SK-N-SH treated with all-trans-retinoic acid at 6 μM for 48 hours (cell line): ENCODE results near the gene PSMB5.

Source experiments
- ATAC-seq: fragments of 200-7000 bp; cut with Tn5 transposase; 3 replicates; pipeline ENCODE4 v1.9.1; 2020; ENCODE audit warnings: mild to moderate bottlenecking, moderate library complexity
- ARNTL ChIP-seq: fragments of 450-650 bp; formaldehyde crosslinking; IDR thresholded peaks from 2 replicates; pipeline ENCODE4 v1.5.0; 2020; ENCODE audit warnings: low read depth, mild to moderate bottlenecking, moderate library complexity, borderline replicate concordance
- ESRRG ChIP-seq: fragments of 250-450 bp; sonication (Bioruptor Pico); IDR thresholded peaks from 2 replicates; pipeline ENCODE4 v1.6.1; 2021; ENCODE audit warnings: mild to moderate bottlenecking
- GLIS3 ChIP-seq: fragments of 250-450 bp; sonication (Bioruptor Pico); IDR thresholded peaks from 2 replicates; pipeline ENCODE4 v1.5.0; 2020; ENCODE audit warnings: mild to moderate bottlenecking, moderate library complexity
- OSR1 ChIP-seq: fragments of 250-450 bp; sonication (Bioruptor Pico); IDR thresholded peaks from 2 replicates; pipeline ENCODE4 v1.8.0; 2022; ENCODE audit warnings: moderate library complexity, mild to moderate bottlenecking, inconsistent platforms
- RARB ChIP-seq: fragments of 250-450 bp; sonication (Bioruptor Pico); IDR thresholded peaks from 2 replicates; pipeline ENCODE4 v1.8.0; 2021; ENCODE audit warnings: mild to moderate bottlenecking, moderate library complexity
- SNAI2 ChIP-seq: fragments of 250-450 bp; sonication (Bioruptor Pico); IDR thresholded peaks from 2 replicates; pipeline ENCODE4 v1.5.0; 2020; ENCODE audit warnings: mild to moderate bottlenecking, moderate library complexity
- TCF4 ChIP-seq: fragments of 250-450 bp; sonication (Bioruptor Pico); IDR thresholded peaks from 2 replicates; pipeline ENCODE4 v1.8.0; 2021; ENCODE audit warnings: mild to moderate bottlenecking, moderate library complexity, borderline replicate concordance
- TOX ChIP-seq: fragments of 250-450 bp; sonication (Bioruptor Pico); IDR thresholded peaks from 2 replicates; pipeline ENCODE4 v1.8.0; 2021; ENCODE audit warnings: mild to moderate bottlenecking, moderate library complexity, borderline replicate concordance
- ZC3H10 ChIP-seq: fragments of 250-450 bp; sonication (Bioruptor Pico); IDR thresholded peaks from 2 replicates; pipeline ENCODE4 v1.5.1; 2021; ENCODE audit warnings: mild to moderate bottlenecking, moderate library complexity
- ZFP3 ChIP-seq: fragments of 250-450 bp; sonication (Bioruptor Pico); IDR thresholded peaks from 2 replicates; pipeline ENCODE4 v1.5.0; 2020; ENCODE audit warnings: mild to moderate bottlenecking, moderate library complexity
- ZFP30 ChIP-seq: fragments of 450-650 bp; formaldehyde crosslinking; IDR thresholded peaks from 2 replicates; pipeline ENCODE4 v1.5.0; 2022; ENCODE audit warnings: mild to moderate bottlenecking, moderate library complexity
- ZNF565 ChIP-seq: fragments of 450-650 bp; formaldehyde crosslinking; conservative IDR thresholded peaks from 2 replicates; pipeline ENCODE4 v1.5.0; 2020; ENCODE audit warnings: low read depth, mild to moderate bottlenecking, moderate library complexity
- ZNF70 ChIP-seq: fragments of 450-650 bp; formaldehyde crosslinking; IDR thresholded peaks from 2 replicates; pipeline ENCODE4 v1.5.0; 2020; ENCODE audit warnings: mild to moderate bottlenecking, moderate library complexity
- ZNF8 ChIP-seq: fragments of 450-650 bp; formaldehyde crosslinking; IDR thresholded peaks from 2 replicates; pipeline ENCODE4 v1.5.0; 2020; ENCODE audit warnings: mild to moderate bottlenecking, moderate library complexity
- TF ChIP-seq, protein P1 (sequence below): fragments of 250-450 bp; sonication (Bioruptor Pico); IDR thresholded peaks from 2 replicates; pipeline ENCODE4 v1.5.0; 2020; ENCODE audit warnings: mild to moderate bottlenecking, moderate library complexity
- TF ChIP-seq, protein P2 (sequence below): fragments of 250-450 bp; sonication (Bioruptor Pico); IDR thresholded peaks from 2 replicates; pipeline ENCODE4 v1.8.0; 2020; ENCODE audit warnings: mild to moderate bottlenecking, moderate library complexity, borderline replicate concordance
- TF ChIP-seq, protein P3 (sequence below): fragments of 250-450 bp; sonication (Bioruptor Pico); IDR thresholded peaks from 2 replicates; pipeline ENCODE4 v1.5.1; 2021; ENCODE audit warnings: mild to moderate bottlenecking, moderate library complexity

The PSMB5 gene

DNA sequence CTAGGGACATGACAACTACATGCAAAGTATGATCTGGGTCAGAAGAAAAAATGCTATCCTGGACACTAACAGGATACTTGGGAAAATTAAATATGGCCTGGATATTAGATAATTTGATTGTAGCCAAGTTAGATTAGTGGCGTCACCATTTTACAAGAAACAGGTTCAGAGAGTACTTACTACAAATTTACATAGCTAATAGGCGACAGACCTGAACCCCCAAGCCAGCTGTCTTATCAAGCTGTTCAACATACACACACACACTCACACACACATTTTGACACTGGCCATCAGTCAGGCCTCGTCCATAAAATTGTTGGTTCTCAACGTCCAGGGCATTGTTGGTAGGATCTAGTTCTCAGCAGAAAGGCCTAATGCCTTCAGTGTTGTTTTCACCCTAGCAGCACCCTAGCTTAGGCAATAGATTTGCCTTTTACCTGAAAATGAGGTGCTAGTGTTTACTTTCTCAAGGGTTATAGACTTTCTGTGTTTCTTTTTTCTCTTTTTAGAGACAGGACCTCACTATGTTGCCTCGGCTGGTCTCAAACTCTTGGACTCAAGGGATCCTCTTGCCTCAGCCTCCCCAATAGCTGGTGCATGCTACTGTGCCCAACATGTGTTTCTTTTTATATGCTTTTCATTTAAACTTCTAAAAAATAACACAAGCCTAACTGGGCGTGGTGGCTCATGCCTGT lies 21.5 kb downstream of the PSMB5 start:
- peak; percentile 29; the same call in 1 of the 3 replicates for ATAC-seq
- no peak for TF ChIP-seq ESRRG (CRISPR knock-in tag)
- TF ChIP-seq, protein P1, sequence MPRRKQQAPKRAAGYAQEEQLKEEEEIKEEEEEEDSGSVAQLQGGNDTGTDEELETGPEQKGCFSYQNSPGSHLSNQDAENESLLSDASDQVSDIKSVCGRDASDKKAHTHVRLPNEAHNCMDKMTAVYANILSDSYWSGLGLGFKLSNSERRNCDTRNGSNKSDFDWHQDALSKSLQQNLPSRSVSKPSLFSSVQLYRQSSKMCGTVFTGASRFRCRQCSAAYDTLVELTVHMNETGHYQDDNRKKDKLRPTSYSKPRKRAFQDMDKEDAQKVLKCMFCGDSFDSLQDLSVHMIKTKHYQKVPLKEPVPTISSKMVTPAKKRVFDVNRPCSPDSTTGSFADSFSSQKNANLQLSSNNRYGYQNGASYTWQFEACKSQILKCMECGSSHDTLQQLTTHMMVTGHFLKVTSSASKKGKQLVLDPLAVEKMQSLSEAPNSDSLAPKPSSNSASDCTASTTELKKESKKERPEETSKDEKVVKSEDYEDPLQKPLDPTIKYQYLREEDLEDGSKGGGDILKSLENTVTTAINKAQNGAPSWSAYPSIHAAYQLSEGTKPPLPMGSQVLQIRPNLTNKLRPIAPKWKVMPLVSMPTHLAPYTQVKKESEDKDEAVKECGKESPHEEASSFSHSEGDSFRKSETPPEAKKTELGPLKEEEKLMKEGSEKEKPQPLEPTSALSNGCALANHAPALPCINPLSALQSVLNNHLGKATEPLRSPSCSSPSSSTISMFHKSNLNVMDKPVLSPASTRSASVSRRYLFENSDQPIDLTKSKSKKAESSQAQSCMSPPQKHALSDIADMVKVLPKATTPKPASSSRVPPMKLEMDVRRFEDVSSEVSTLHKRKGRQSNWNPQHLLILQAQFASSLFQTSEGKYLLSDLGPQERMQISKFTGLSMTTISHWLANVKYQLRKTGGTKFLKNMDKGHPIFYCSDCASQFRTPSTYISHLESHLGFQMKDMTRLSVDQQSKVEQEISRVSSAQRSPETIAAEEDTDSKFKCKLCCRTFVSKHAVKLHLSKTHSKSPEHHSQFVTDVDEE (CRISPR knock-in tag) = no peak
- TF ChIP-seq TCF4 = peak; percentile 79; the same call in 1 of the 2 replicates
- 0 out of 2 replicates have a peak, but pooled peaks have one; percentile 20 for TF ChIP-seq ZNF70 (CRISPR knock-in tag)
- TF ChIP-seq ZFP3 (CRISPR knock-in tag) = no peak
- no peak for TF ChIP-seq OSR1 (CRISPR knock-in tag)
- no peak for TF ChIP-seq ZFP30 (CRISPR knock-in tag)
- TF ChIP-seq TOX (CRISPR knock-in tag) = no peak
- TF ChIP-seq, protein P2, sequence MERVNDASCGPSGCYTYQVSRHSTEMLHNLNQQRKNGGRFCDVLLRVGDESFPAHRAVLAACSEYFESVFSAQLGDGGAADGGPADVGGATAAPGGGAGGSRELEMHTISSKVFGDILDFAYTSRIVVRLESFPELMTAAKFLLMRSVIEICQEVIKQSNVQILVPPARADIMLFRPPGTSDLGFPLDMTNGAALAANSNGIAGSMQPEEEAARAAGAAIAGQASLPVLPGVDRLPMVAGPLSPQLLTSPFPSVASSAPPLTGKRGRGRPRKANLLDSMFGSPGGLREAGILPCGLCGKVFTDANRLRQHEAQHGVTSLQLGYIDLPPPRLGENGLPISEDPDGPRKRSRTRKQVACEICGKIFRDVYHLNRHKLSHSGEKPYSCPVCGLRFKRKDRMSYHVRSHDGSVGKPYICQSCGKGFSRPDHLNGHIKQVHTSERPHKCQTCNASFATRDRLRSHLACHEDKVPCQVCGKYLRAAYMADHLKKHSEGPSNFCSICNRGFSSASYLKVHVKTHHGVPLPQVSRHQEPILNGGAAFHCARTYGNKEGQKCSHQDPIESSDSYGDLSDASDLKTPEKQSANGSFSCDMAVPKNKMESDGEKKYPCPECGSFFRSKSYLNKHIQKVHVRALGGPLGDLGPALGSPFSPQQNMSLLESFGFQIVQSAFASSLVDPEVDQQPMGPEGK (CRISPR knock-in tag) = no peak
- TF ChIP-seq, all 23 proteins: peak for 2

DNA sequence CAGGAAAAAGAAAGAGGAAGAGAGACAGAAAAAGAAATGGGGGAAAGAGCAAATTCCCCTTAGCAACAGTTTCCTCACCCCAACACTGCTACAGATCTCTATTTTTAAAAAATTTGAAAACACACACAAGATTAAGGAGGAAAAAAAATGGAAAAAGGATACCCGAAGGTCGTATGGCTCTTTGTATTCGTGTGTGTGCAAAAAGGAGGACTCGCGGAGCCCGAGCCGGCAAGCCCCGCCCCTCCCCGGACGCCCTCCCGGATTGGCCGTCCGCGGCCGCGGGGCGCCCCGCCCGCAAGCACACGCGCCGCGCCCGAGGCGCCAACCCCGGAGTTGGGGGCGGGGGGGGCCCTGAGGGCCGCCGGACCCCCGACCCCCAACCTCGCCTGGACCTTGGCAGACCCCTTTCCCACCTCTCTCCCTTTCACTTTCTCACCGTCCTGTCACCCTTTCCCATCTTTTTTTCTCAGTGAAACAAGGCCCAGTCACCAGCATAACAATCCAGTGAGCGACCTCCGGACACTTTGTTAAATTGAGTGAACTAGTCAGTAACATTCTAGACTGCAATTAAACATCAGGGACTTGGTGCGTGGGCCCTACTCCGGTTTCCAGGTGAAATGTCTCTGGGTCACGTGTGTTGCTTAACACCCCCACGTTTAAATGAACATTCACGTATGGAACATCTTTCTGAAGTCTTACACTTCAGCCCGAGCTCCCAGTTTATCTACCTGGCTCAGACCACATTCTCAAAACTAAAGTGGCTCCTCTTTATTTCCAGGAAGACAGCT lies 24.6 kb downstream of the PSMB5 start, which contains the start of gene C14orf93:
TSS of gene C14orf93 (minus strand) at position 205 of the 788 bp plus-strand sequence. CDS start 11,120 bp downstream, outside the sequence.
- TF ChIP-seq, protein P1 (CRISPR knock-in tag) = peak; percentile 50; the same call in 1 of the 2 replicates
- TF ChIP-seq ZFP3 (CRISPR knock-in tag) = no peak
- peak; percentile 25 for ATAC-seq

DNA sequence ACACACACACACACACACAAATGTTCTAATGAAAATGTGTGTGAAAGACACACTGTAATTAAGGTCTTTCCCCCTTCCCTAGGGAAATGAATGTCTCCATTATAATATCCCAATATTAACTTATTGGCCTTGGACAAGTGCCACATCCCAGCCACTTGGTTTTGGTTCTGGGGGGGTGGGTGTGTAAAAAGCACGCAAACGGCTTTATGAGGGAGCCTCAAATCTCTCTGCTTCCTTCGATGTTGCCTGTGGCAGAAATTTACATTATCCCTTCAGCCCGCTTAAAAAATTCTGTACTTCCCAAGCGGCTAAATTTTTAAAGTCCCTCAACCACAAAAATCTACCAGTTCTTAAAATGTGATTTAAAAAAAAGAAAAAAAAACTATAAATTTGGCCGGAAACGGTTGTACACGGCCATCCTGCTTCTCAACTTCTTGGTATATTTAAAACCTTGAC lies 25.2 kb downstream of the PSMB5 start:
- TF ChIP-seq ZNF565 (CRISPR knock-in tag) = no peak
- TF ChIP-seq, all 23 proteins: peak for 0
- no peak for ATAC-seq

DNA sequence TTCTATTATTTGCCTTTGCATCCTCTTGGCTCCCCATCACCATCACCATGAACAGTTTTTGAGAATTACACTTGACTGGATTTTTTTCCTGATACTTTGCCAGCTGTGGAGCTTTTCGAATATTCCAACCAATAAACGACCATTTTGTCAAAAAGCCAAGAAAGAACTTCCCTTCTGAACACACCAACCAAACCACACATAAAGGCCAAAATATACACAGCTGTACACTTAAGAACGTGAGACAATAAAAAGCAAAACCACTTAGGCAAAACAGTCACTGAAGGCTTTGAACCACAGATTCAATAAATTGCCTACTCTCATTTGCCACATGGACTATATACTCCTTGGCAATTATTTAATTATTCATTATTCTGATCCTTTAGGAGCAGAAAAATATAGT lies 25.9 kb downstream of the PSMB5 start:
- ATAC-seq = no peak
- TF ChIP-seq SNAI2 (CRISPR knock-in tag) = no peak
- TF ChIP-seq, protein P1 (CRISPR knock-in tag) = no peak
- no peak for TF ChIP-seq ZC3H10 (CRISPR knock-in tag)
- TF ChIP-seq, protein P2 (CRISPR knock-in tag) = no peak
- no peak for TF ChIP-seq ZNF70 (CRISPR knock-in tag)
- TF ChIP-seq ARNTL (CRISPR knock-in tag) = no peak
- TF ChIP-seq RARB (CRISPR knock-in tag) = no peak
- TF ChIP-seq GLIS3 (CRISPR knock-in tag) = no peak
- TF ChIP-seq ZFP3 (CRISPR knock-in tag) = no peak
- TF ChIP-seq, protein P3, sequence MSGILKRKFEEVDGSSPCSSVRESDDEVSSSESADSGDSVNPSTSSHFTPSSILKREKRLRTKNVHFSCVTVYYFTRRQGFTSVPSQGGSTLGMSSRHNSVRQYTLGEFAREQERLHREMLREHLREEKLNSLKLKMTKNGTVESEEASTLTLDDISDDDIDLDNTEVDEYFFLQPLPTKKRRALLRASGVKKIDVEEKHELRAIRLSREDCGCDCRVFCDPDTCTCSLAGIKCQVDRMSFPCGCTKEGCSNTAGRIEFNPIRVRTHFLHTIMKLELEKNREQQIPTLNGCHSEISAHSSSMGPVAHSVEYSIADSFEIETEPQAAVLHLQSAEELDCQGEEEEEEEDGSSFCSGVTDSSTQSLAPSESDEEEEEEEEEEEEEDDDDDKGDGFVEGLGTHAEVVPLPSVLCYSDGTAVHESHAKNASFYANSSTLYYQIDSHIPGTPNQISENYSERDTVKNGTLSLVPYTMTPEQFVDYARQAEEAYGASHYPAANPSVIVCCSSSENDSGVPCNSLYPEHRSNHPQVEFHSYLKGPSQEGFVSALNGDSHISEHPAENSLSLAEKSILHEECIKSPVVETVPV = no peak
- no peak for TF ChIP-seq ZFP30 (CRISPR knock-in tag)
- no peak for TF ChIP-seq ZNF8
